Neural cell (in vitro differentiated cells): Measurements from ENCODE around the gene CD151. TPM values are rescaled to one million over a fixed set of nuclear protein-coding genes. Genes with fewer than 3 reads are reported as not detected.

ENCODE experiments used
- H2AFZ ChIP-seq: fragments of 200-600, 300-800 bp; sonication (generic), shearing (Covaris generic); 2 replicates; pipeline ENCODE4 v1.6.0; 2014; ENCODE audit warnings: low read depth, mild to moderate bottlenecking, antibody characterized with exemption, low read length, moderate library complexity
- H3F3A ChIP-seq: fragments of 200-600 bp; shearing (Covaris generic); 2 replicates; pipeline ENCODE4 v1.6.1; 2016; ENCODE audit warnings: mild to moderate bottlenecking, moderate library complexity, mixed read lengths, antibody characterized with exemption, low read length; ENCODE audit not compliant: insufficient read depth, poor library complexity, severe bottlenecking
- H3K27ac ChIP-seq: fragments of 200-600, 300-800 bp; sonication (generic), shearing (Covaris generic); 2 replicates; pipeline ENCODE4 v1.5.1; 2014; ENCODE audit warnings: mild to moderate bottlenecking, low read length, moderate library complexity
- H3K27me3 ChIP-seq: fragments of 300-800, 200-600 bp; sonication (generic), shearing (Covaris generic); 2 replicates; pipeline ENCODE4 v1.6.0; 2014; ENCODE audit warnings: mild to moderate bottlenecking, low read depth, low read length, moderate library complexity; ENCODE audit not compliant: insufficient read depth
- H3K36me3 ChIP-seq: fragments of 300-800, 200-600 bp; sonication (generic), shearing (Covaris generic); 2 replicates; pipeline ENCODE4 v1.5.1; 2014; ENCODE audit warnings: mild to moderate bottlenecking, antibody characterized with exemption, low read length, moderate library complexity; ENCODE audit not compliant: insufficient read depth
- H3K4me2 ChIP-seq: fragments of 300-800, 200-600 bp; sonication (generic), shearing (Covaris generic); 2 replicates; pipeline ENCODE4 v1.6.0; 2014; ENCODE audit warnings: mild to moderate bottlenecking, low read length
- H3K4me3 ChIP-seq: fragments of 300-800, 200-600 bp; sonication (generic), shearing (Covaris generic); 2 replicates; pipeline ENCODE4 v1.5.1; 2014; ENCODE audit warnings: mild to moderate bottlenecking, low read length, moderate library complexity
- H3K79me2 ChIP-seq: fragments of 200-600 bp; shearing (Covaris generic); replicated peaks from 2 replicates; pipeline ENCODE4 v1.6.0; 2014; ENCODE audit warnings: mild to moderate bottlenecking, low read length, moderate library complexity; ENCODE audit not compliant: insufficient read depth
- H3K9ac ChIP-seq: fragments of 300-800, 200-600 bp; sonication (generic), shearing (Covaris generic); 2 replicates; pipeline ENCODE4 v1.6.1; 2016; ENCODE audit warnings: mild to moderate bottlenecking, low read length, mixed read lengths
- H3K9me2 ChIP-seq: fragments of 200-600 bp; shearing (Covaris generic); 2 replicates; pipeline ENCODE4 v1.6.1; 2016; ENCODE audit warnings: mild to moderate bottlenecking, low read length, mixed read lengths; ENCODE audit not compliant: insufficient read depth
- H3K9me3 ChIP-seq: fragments of 200-600, 300-800 bp; sonication (generic), shearing (Covaris generic); 2 replicates; pipeline ENCODE4 v1.6.1; 2016; ENCODE audit warnings: mild to moderate bottlenecking, mixed run types, low read length, moderate library complexity, mixed read lengths
- H4K20me1 ChIP-seq: fragments of 200-600 bp; shearing (Covaris generic); 2 replicates; pipeline ENCODE4 v1.6.1; 2016; ENCODE audit warnings: mild to moderate bottlenecking, mixed run types; ENCODE audit not compliant: insufficient read depth
- CTCF ChIP-seq: fragments of 450-650 bp; IDR thresholded peaks from 2 replicates; pipeline ENCODE4 v1.5.1; 2014; ENCODE audit warnings: antibody characterized with exemption, mild to moderate bottlenecking, moderate library complexity; ENCODE audit not compliant: poor library complexity, severe bottlenecking
- EP300 ChIP-seq: fragments of 450-650 bp; conservative IDR thresholded peaks from 2 replicates; pipeline ENCODE4 v1.6.1; 2014; ENCODE audit warnings: antibody characterized with exemption, mild to moderate bottlenecking, moderate library complexity; ENCODE audit not compliant: poor library complexity, severe bottlenecking
- EZH2 ChIP-seq: fragments of 200-600, 300-800 bp; shearing (Covaris generic), sonication (generic); IDR thresholded peaks from 2 replicates; pipeline ENCODE4 v1.6.1; 2014; ENCODE audit warnings: antibody characterized with exemption, low read length, borderline replicate concordance, mild to moderate bottlenecking; ENCODE audit not compliant: insufficient read depth, poor library complexity, severe bottlenecking
- MXI1 ChIP-seq: fragments of 450-650 bp; conservative IDR thresholded peaks from 2 replicates; pipeline ENCODE4 v1.6.1; 2014; ENCODE audit warnings: antibody characterized with exemption, mild to moderate bottlenecking; ENCODE audit not compliant: poor library complexity, severe bottlenecking
- POLR2AphosphoS5 ChIP-seq: IDR thresholded peaks from 2 replicates; pipeline ENCODE4 v1.6.1; 2012
- RAD21 ChIP-seq: fragments of 450-650 bp; conservative IDR thresholded peaks from 2 replicates; pipeline ENCODE4 v1.6.1; 2014; ENCODE audit warnings: antibody characterized with exemption, mild to moderate bottlenecking, moderate library complexity
- REST ChIP-seq: IDR thresholded peaks from 2 replicates; pipeline ENCODE4 v1.6.1; 2012; ENCODE audit warnings: borderline replicate concordance
- SMC3 ChIP-seq: fragments of 450-650 bp; conservative IDR thresholded peaks from 2 replicates; pipeline ENCODE4 v1.6.1; 2014; ENCODE audit warnings: antibody characterized with exemption, mild to moderate bottlenecking, moderate library complexity; ENCODE audit not compliant: poor library complexity
- TAF1 ChIP-seq: IDR thresholded peaks from 2 replicates; pipeline ENCODE4 v1.6.1; 2012; ENCODE audit warnings: low read depth
- polyA plus RNA-seq: library from polyadenylated mRNA; depleted of rRNA; stranded (reverse); fragments of >200 nt; gene quantifications from 2 replicates; pipeline ENCODE4 v1.2.3, GENCODE V29; 2014

CD151 gene
- polyA plus RNA-seq, 1 donor from 2014 or later: 70.8 TPM

- no peaks in the 10 kb centered on the region for H3K36me3 ChIP-seq
- TF ChIP-seq RAD21: no peak
- no peak for TF ChIP-seq POLR2AphosphoS5
- TF ChIP-seq EZH2: no peak
- TF ChIP-seq REST: no peak
- TF ChIP-seq MXI1: no peak
- no peak for TF ChIP-seq EP300
- no peak for TF ChIP-seq SMC3
- TF ChIP-seq CTCF: no peak
- H3K9me3 ChIP-seq: no peaks in the 10 kb centered on the region
- H4K20me1 ChIP-seq: no peaks in the 10 kb centered on the region
- H3K27me3 ChIP-seq: no peaks in the 10 kb centered on the region
- H3K79me2 ChIP-seq: peaks cover 9% of the 10 kb centered on the region
- no peaks in the 10 kb centered on the region for H3K9me2 ChIP-seq
- H2AFZ ChIP-seq: no peak overlapping the region
- no peaks in the 10 kb centered on the region for H3F3A ChIP-seq
- H3K9ac ChIP-seq: no peak overlapping the region
- no peak overlapping the region for H3K4me3 ChIP-seq
- H3K4me2 ChIP-seq: no peak overlapping the region
- H3K27ac ChIP-seq: no peak overlapping the region
Observed at GRCh38 chr11:801097-801780, 31.5 kb upstream of the CD151 start.

GRCh38 chr11:802018-802617 lies 30.6 kb upstream of the CD151 start:
- Histone ChIP-seq H3F3A (no peaks in the 10 kb centered on the region), H3K9ac (no peak overlapping the region), H3K79me2 (no peaks in the 10 kb centered on the region), H3K27me3 (no peaks in the 10 kb centered on the region), H3K9me2 (no peaks in the 10 kb centered on the region), H3K4me2 (no peak overlapping the region), H3K4me3 (no peak overlapping the region), H4K20me1 (no peaks in the 10 kb centered on the region), H3K36me3 (no peaks in the 10 kb centered on the region), H3K27ac (no peak overlapping the region), H3K9me3 (no peaks in the 10 kb centered on the region), H2AFZ (no peak overlapping the region)
- TF ChIP-seq RAD21: no peak
- no peak for TF ChIP-seq SMC3
- no peak for TF ChIP-seq CTCF
- no peak for TF ChIP-seq TAF1
- TF ChIP-seq MXI1: no peak
- TF ChIP-seq POLR2AphosphoS5: no peak
- no peak for TF ChIP-seq EZH2
- no peak for TF ChIP-seq EP300
- no peak for TF ChIP-seq REST
